HG02885 (cell line): Measurements from ENCODE around the gene ASZ1.

Experiments
- ATAC-seq: cut with Tn5 transposase; IDR thresholded peaks from one replicate; pipeline ENCODE4 v1.9.1; 2021; ENCODE audit warnings: mild to moderate bottlenecking; ENCODE audit not compliant: unreplicated experiment, poor library complexity

The ASZ1 gene

GRCh38 chr7:117403737-117404136, 23.6 kb downstream of the ASZ1 start:
- no peak for ATAC-seq

GRCh38 chr7:117402109-117402508, 25.2 kb downstream of the ASZ1 start:
- no peak for ATAC-seq

- peak; percentile 64 for ATAC-seq
These were observed 25.8 kb downstream of the ASZ1 start for GRCh38 chr7:117401293-117402002.

- ATAC-seq: no peak
These were observed 27.4 kb downstream of the ASZ1 start for GRCh38 chr7:117399820-117400422.

- ATAC-seq: no peak
These were observed 31.6 kb downstream of the ASZ1 start for GRCh38 chr7:117395743-117396142.

- ATAC-seq: no peak
These were observed 33.5 kb downstream of the ASZ1 start for GRCh38 chr7:117393781-117394180.

- ATAC-seq: no peak
These were observed 37.4 kb downstream of the ASZ1 start for GRCh38 chr7:117389871-117390270.

DNA sequence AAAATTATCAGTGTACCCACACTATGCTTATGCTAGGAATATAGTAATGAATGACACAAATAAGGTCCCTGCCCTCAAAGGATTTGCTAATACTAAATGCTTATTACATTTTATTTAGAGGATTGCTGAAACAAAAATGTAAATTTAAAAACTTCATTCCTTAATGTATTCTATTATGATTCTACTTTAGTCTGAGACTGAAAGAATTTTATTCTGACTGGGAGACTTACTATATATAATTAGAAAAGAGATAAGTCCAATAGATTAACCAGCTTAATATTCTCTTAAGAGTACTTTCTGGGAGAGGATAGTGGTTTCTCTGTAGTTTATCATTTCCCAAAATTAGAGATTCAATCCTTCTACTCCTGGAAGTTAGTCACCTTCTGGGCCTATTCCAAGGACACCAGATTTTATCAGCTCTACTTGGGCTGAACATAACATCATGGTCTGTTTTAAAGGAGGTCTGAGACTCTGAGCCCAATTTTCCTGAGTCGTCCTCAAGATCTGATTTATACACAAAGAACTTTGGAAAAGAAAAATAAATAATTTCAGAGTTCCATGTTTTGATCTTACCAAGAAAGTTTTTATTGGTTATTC, 41.1 kb downstream of the ASZ1 start:
- no peak for ATAC-seq

- peak; percentile 88 for ATAC-seq
These were observed 41.8 kb downstream of the ASZ1 start for GRCh38 chr7:117385363-117386109.

- no peak for ATAC-seq
These were observed 42.5 kb downstream of the ASZ1 start for GRCh38 chr7:117384688-117385362.

DNA sequence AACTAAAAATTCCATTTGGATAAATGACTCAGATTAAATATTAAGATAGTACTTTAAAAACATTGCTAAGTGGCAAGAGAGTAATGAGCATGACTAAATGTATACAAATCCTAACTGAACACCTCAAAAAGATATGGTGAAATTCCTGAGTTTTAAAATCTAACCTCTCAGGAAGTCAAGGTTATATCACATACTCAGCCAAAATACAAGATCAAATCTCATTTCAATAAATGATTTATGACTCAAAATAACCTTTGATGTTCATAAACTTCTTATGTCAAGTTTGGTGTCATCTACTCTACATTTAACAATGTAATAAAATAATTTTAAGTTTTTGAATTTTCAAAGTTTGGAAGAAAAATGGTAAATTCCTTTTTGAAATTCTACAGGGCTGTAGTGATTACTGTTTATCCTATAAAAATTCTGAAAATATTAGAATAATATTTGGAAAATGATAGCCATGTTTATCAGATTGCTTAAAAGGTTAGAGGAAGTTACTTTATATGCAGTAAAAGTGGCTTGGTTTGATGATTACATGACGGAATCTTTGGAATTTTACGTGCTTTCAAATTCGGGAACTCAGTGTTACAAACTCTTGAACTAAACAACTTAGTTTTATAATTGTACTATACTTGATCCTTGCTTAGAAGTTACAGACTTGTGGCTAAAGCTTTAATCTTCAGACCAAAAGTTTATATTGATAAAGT, 43.7 kb downstream of the ASZ1 start:
- no peak for ATAC-seq

- ATAC-seq: no peak
These were observed 44.2 kb downstream of the ASZ1 start for GRCh38 chr7:117383046-117383445.

GRCh38 chr7:117381362-117381761, 45.9 kb downstream of the ASZ1 start:
- no peak for ATAC-seq

DNA sequence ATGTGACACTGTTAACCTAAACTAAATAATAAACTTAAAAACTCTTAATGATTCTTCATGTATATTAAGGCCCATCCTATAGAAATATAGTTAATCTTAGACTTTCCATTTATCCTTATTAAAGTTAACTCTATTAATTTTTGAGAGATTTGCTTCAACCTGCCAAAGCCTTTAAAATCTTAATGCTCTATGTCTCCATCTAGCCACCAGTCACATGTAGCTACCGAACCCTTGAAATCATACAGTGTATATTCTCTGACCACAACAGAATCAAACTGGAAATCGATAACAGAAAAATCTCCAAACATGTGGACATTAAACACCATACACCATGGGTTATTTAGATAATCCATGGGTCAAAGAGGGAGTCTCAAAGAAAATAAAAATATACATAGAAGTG, 51.9 kb downstream of the ASZ1 start:
- no peak for ATAC-seq

GRCh38 chr7:117372073-117372472, 55.2 kb downstream of the ASZ1 start:
- ATAC-seq: no peak

DNA sequence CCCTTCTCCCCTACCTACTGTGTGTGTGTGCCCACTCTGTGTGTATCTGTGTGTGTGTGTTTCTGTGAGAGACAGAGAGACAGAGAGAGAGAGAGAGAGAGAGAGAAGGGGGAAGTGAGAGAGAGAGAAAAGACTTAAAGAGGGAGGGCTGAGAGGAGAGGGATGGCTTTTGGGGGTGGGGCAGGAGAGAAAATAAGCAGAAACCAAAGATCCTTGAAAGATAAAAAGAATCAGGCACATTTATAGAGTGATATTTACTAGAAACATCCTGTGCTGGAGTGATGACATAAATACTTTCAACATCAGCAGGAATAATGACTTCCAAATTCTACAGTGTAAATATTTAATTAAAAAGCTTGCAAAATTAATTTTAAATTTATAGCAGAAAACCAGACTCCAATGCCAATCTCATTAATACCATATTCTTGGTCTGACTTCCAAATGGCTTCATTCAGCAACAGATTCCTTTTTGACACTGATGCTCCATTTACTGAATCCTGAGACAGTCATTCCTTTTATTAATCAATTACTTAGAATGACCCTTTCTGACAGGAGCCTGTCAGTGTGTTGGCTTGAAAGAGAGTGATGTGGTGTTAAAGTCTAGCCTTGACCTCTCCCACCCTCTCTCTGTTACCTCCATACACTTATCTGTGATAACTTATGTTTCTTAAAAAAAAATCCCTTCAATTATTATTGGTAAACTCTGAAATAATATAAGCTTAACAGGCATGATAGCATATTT, 62.8 kb downstream of the ASZ1 start:
- ATAC-seq: peak; percentile 53

- ATAC-seq: no peak
These were observed 64.9 kb downstream of the ASZ1 start for GRCh38 chr7:117362294-117362888.

GRCh38 chr7:117350027-117350426, 77.3 kb downstream of the ASZ1 start:
- ATAC-seq: no peak

GRCh38 chr7:117349570-117349969, 77.7 kb downstream of the ASZ1 start:
- ATAC-seq: no peak
